GM23248 (cell line): Measurements from ENCODE around the gene TMTC1.

Experiments used
- EZH2 ChIP-seq: fragments of 200-600 bp; sonication (generic); IDR thresholded peaks from 2 replicates; pipeline ENCODE4 v1.6.1; 2018; ENCODE audit warnings: antibody characterized with exemption, mild to moderate bottlenecking; ENCODE audit not compliant: insufficient read depth, poor library complexity, severe bottlenecking
- EZH2phosphoT487 ChIP-seq: fragments of 200-600 bp; sonication (generic); IDR thresholded peaks from 2 replicates; pipeline ENCODE4 v1.6.1; 2018; ENCODE audit warnings: antibody characterized with exemption, moderate library complexity, mild to moderate bottlenecking, low read depth; ENCODE audit not compliant: insufficient read depth

DNA sequence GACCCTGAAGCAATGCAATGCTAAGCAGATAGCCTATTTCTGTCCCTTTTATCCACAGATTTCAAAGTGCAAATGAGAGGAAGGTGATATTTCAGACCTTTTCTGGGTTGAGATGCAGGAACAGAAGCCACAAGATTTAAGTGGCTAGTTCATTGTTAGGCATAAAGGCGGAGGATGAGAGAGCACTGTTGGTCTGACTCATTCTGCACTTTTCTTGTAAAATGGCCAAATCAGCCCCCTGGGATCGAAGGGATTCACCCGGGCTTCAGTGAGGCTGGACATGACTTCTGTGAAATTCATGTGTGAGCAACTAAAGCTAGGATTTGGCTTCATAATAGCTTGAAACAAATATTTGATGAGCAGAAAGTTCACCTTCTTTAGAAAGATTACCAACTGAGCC, 184.4 kb downstream of the TMTC1 start:
- TF ChIP-seq EZH2 (no peak), EZH2phosphoT487 (no peak)
